Stimulated activated CD4-positive, alpha-beta T cell treated with anti-CD3 and anti-CD28 coated beads, Interleukin-4, amount 100 ng/mL, for 24 hours (primary cell): ENCODE data around the gene FABP6.
"Not testable (repeated sequence)": the region's sequence is repeated elsewhere in the genome, so short reads cannot be mapped to it uniquely, and the experiment has no call there.

ENCODE experiments used
- DNase-seq: peaks from one replicate; pipeline ENCODE4 v3.0.0-alpha.2; 2020

FABP6 gene

GRCh38 chr5:160229190-160229742, at the start of gene FABP6:
Gene FABP6 (plus strand): TSS chr5:160229506. CDS start chr5:160229558, 52 bp downstream.
- no peak for DNase-seq

- DNase-seq, result no peak
Measured at GRCh38 chr5:160180931-160181330, 48.4 kb upstream of the FABP6 start.

- no peak for DNase-seq
Measured at GRCh38 chr5:160181965-160182622, 47.2 kb upstream of the FABP6 start.

GRCh38 chr5:160183075-160183474, 46.2 kb upstream of the FABP6 start:
- DNase-seq, result no peak

GRCh38 chr5:160185626-160186360, 43.5 kb upstream of the FABP6 start:
- DNase-seq, result no peak

GRCh38 chr5:160186480-160186879, 42.8 kb upstream of the FABP6 start:
- no peak for DNase-seq

GRCh38 chr5:160187091-160187490, 42.2 kb upstream of the FABP6 start:
- DNase-seq, result no peak

- no peak for DNase-seq
Measured at GRCh38 chr5:160188141-160189015, 40.9 kb upstream of the FABP6 start.

GRCh38 chr5:160192424-160192823, 36.9 kb upstream of the FABP6 start:
- no peak for DNase-seq

- DNase-seq, result not testable (repeated sequence)
Measured at GRCh38 chr5:160193076-160193475, 36.2 kb upstream of the FABP6 start.

- not testable (repeated sequence) for DNase-seq
Measured at GRCh38 chr5:160193790-160194189, 35.5 kb upstream of the FABP6 start.

- DNase-seq, result no peak
Measured at GRCh38 chr5:160197341-160198144, 31.8 kb upstream of the FABP6 start.

GRCh38 chr5:160198146-160198545, 31.2 kb upstream of the FABP6 start:
- no peak for DNase-seq

- no peak for DNase-seq
Measured at GRCh38 chr5:160198841-160199409, 30.4 kb upstream of the FABP6 start.

- DNase-seq, result peak; percentile 70
Measured at GRCh38 chr5:160199410-160199911, 29.8 kb upstream of the FABP6 start.

- DNase-seq, result no peak
Measured at GRCh38 chr5:160207061-160207460, 22.2 kb upstream of the FABP6 start.

GRCh38 chr5:160209917-160210316, 19.4 kb upstream of the FABP6 start:
- DNase-seq, result no peak

- DNase-seq, result no peak
Measured at GRCh38 chr5:160210606-160211005, 18.7 kb upstream of the FABP6 start.

- no peak for DNase-seq
Measured at GRCh38 chr5:160211352-160211751, 18.0 kb upstream of the FABP6 start.

GRCh38 chr5:160213537-160213936, 15.8 kb upstream of the FABP6 start:
- no peak for DNase-seq

- no peak for DNase-seq
Measured at GRCh38 chr5:160219356-160219755, 9.9 kb upstream of the FABP6 start.

GRCh38 chr5:160221082-160221481, 8.2 kb upstream of the FABP6 start:
- no peak for DNase-seq
